GM19468 (cell line): ENCODE data around the gene ZNF483.
"Not testable (repeated sequence)": the region's sequence is repeated elsewhere in the genome, so short reads cannot be mapped to it uniquely, and the experiment has no call there.

Source experiments
- ATAC-seq: cut with Tn5 transposase; IDR thresholded peaks from one replicate; pipeline ENCODE4 v1.9.1; 2021; ENCODE audit warnings: mild to moderate bottlenecking, moderate library complexity, moderate number of reproducible peaks; ENCODE audit not compliant: unreplicated experiment; ENCODE audit errors: extremely low read depth

ZNF483 gene

DNA sequence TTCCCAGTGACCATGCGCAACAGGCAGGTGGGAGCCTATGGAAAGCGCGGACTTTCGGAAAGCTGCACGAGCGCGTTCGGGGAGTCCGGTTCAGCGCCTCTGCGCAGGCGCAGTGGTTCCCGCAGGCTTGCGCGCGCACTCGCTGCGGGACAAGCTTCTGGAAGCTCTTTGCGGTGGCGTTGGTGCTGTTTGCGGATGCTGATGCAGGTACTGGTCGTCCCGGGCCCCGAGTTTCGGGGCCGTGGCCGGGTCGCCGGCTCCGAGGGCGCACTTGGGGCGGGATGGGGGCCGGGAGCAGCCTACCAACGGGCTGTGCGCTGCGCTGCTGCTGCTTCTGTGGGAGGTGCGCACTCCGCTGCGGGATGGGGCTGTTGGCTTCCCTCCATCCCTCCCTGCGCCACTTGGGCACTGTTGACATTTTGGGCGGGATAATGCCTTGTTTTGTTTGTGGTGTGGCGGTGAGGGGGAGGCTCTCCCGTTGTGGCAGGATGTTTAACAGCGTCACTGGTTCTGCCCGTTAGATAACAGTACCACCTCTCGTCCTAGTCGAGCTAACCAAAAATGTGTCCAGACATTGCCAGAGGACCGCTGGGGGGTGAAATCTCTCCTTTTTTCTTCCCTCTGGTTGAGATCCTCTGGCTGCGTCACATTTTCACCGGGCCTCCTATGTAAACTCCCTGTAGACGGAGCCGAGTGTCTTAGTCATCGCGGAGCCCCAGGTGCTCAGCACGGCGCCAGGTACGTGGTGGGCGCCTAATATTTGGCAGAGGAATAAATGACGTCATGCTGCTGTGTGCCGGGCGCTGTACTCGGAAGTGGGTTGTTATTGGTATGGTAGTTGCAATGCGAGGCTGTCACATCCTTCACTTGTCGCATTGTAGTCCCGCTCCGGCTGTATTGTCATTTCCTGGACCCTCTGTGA, at the start of gene ZNF483:
ZNF483 (plus strand) TSS at position 124 of the 922 bp plus-strand sequence. CDS start 2,217 bp downstream, outside the sequence.
- no peak for ATAC-seq

DNA sequence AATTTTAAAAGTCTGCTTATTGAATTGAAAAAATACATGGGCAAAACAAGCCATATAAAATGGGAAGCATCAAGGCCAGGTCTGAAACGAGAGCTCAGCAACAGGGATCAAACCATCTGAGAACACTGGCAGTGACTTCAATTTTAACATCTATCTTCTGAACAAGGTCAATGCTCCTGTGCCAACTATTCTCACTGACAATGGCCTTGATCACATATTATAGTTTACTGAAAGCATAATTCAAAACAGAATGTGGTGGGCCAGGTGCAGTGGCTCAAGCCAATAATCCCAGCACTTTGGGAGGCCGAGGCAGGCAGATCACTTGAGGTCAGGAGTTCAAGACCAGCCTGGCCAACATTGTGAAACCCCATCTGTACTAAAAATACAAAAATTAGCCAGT, 49.8 kb upstream of the ZNF483 start:
- no peak for ATAC-seq

DNA sequence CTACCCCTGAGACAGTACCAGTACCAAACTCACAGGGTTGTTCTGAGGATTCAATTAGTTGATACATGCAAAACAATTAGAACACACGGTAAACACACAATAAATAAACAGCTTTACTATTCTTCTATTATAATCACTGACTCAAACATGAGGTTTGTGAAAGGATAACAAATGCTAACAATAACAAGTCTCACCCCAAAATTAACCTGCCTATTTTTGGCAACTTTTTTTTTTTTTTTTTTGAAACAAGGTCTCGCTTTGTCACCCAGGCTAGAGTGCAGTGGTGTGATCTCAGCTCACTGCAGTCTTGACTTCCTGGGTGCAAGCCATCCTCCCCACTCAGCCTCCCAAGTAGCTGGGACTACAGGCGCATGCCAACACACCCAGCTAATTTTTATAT, 47.3 kb upstream of the ZNF483 start:
- no peak for ATAC-seq

DNA sequence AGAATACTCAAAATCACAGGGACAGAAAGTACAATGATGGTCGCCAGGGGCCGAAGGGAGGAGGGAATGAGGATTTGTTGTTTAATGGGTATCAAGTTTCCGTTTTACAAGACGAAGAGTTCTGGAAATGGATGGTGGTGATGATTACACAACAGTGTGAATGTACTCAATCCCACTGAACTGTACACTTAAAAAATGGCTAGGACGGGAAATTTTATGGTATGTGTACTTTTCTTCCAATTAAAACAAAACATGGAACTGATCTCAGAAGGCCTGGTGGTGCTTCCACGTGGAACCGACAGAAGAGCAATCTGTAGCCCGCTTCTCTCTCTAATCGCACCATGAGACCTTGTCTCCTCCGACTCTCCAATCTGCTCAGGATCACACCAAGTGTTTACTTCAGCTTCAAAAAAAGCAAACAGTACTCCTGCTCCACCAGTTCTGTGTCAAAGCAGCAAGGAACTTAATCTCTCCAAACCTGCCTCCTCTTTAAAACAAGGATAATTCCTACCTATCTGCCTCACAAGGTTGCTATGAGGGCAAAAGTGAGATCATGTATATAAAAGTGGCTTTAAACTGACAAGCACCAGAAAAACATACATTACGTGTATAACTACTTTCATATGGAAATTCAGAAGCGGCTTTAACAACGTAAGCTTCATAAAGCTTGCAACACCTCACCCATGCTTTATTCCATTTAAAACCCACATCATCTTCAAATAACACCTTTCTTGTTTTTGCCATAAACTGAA, 42.9 kb upstream of the ZNF483 start:
- ATAC-seq, result no peak

- peak; percentile 41 for ATAC-seq
Measured at GRCh38 chr9:111482694-111483438, 42.1 kb upstream of the ZNF483 start.

- peak; percentile 17 for ATAC-seq
Measured at GRCh38 chr9:111483439-111483857, 41.5 kb upstream of the ZNF483 start.

DNA sequence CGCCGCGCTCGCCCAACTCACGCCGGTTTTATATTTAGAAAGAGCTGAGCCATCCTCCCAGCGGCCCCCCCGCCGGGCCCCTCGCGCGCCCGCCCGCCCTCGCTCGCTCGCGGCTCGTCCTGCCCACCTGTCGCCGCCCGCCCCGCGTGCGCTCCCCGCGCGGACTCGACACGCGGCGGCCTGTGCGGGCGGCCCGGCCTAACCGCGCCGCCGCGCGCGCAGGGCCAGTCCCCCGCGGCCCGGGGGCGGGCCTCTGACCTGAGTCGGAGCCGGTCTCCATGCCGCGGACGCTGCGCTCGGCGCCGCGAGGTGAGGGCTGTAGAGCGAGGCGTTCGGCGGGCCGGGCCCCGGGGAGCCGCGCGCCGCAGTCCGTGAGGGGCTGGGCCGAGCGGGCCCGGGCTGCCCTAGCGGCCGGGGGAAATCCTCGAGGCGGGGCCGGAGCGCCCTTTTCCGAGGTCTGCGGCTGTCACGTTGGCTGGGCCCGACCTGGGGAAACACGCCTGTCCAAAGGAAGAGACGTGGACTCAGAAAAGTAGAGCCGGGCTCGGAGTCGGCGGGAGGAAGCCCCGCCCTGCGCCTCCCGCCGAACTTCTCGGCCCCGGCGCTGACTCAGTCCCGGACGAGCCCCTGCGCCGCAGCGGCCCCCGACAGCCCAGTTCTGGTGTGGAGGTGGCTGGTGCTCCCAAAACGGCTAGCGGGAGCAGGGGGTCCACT, 41.0 kb upstream of the ZNF483 start, which contains the start of gene ECPAS:
ECPAS (minus strand) TSS at position 526 of the 714 bp plus-strand sequence. CDS start 11,465 bp downstream, outside the sequence.
- ATAC-seq, result peak; percentile 34

DNA sequence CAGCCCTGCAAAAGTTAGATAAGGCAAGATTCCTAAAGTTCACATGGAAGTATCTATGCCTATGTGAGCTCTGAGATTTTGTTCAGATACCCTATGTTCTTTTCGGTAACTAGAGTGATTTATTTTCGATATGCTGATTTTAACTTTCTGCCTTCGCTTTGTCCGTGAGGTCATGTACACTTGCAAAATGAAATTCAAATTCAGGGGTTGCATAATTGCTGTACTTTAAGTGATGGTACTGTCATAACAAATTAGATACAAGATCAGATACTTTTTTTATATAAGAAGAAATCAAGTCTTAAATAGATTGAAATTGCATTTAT, 40.4 kb upstream of the ZNF483 start:
- ATAC-seq, result no peak

- ATAC-seq, result not testable (repeated sequence)
Measured at GRCh38 chr9:111497196-111497595, 27.8 kb upstream of the ZNF483 start.

DNA sequence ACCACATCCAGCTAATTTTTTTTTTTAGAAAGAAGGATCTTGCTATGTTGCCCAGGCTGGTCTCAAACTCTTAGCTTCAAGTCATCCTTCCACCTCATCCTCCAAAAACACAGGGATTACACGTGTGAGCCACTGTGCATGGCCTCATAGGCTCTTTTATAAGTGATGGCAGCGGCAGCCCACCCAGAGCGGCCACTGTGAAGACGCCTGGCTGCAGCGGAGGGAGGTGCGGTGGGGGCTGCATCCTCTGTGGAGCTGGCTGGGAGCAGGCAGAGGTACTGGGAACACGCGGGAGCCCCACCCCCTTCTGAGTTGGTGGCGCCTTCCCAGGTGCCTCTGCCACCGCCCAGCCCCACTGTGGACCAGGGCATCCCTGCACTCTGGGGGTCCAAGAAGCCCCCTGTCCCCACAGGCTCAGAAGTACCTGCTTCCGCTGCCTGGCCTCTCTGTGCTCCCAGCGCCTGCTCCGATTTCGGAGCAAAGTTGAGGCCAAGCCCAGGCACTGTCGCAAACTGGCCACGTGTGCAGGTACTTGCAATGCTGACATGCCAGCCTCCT, 23.9 kb upstream of the ZNF483 start:
- ATAC-seq, result no peak

GRCh38 chr9:111501648-111502047, 23.3 kb upstream of the ZNF483 start:
- no peak for ATAC-seq

- ATAC-seq, result no peak
Measured at GRCh38 chr9:111502506-111502905, 22.5 kb upstream of the ZNF483 start.

GRCh38 chr9:111511581-111511980, 13.4 kb upstream of the ZNF483 start:
- ATAC-seq, result not testable (repeated sequence)

DNA sequence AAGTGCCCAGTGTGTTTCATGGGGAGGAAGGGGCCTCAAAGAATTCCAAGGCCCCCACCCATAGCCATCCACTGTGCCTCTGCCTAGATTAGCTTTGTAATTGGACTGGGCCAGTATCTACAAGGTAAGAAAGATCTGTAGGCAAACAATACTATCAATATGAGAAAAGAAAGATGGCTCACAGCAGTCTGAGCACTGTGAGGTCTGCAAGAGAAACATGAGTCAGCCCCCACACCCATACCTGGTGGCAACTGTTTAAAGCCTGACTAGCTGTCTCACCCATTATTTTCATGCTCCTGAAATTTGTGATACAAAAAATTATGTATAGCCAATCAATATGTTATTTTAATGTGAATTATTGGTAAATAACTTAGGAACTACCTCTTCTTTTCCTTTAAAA, 10.0 kb upstream of the ZNF483 start:
- no peak for ATAC-seq

GRCh38 chr9:111516061-111516465, 8.9 kb upstream of the ZNF483 start:
- ATAC-seq, result no peak

DNA sequence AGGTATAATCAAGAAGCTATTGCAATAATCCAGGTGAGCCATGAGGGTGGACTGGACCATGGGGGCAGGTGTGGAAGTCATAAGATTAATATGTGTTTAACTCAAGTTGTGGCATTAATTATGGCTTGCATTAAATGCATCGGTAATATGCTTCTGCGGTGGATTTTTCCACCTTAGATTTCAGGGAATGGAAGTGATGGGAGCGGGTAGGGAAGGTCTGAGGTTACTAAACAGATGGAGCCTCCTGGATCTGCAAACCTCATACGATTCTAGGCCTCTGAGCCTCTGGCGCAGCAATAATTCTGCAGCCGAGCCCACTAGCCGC, 286 bp upstream of the ZNF483 start:
- no peak for ATAC-seq

- no peak for ATAC-seq
Measured at GRCh38 chr9:111527347-111527746, 2.4 kb downstream of the ZNF483 start.

- no peak for ATAC-seq
Measured at GRCh38 chr9:111529787-111530186, 4.8 kb downstream of the ZNF483 start.

DNA sequence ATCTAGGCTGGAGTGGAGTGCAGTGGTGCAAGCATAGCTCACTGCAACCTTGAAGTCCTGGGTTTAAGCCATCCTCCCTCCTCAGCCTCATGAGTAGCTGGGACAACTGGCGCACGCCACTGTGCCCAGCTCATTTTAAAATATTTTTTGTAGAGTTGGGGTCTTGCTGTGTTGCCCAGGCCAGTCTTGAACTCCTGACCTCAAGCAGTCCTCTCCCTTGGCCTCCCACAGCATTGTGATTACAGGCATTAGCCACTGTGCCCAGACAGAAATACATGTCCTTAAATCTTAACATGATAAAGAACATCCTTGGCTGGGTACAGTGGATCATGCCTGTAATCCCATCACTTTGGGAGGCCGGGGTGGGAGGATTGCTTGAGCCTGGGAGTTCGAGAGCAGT, 6.7 kb downstream of the ZNF483 start:
- no peak for ATAC-seq
